Measurements from ENCODE around the gene SIN3A. TPM values are rescaled to one million over a fixed set of nuclear protein-coding genes. Genes with fewer than 3 reads are reported as not detected.
A peak's percentile ranks its signal among the peaks of the same experiment; 100 is the strongest.

The SIN3A gene
- total and polyA plus RNA-seq, 9 of the 15 experiments (the other 6 are each of a cell fraction or from before 2014, with no cell fraction given), result 11.1 to 70.3 (median 25.3) TPM

- TF ChIP-seq CEBPB (tag; IDR thresholded peaks at IDR 0.05) (no peak), ZNF592 (IDR thresholded peaks at IDR 0.05) (no peak), CHAMP1 (IDR thresholded peaks at IDR 0.05) (no peak), RBBP5 (IDR thresholded peaks at IDR 0.05; ENCODE audit: borderline replicate concordance, insufficient read depth, low read length, poor library complexity, severe bottlenecking) (no peak), E2F6 (IDR thresholded peaks at IDR 0.05; ENCODE audit: borderline replicate concordance in 1 of 2, extremely low read depth in 1 of 2, insufficient read depth in 1 of 2, insufficient read length in 1 of 2, low read depth in 1 of 2, low read length in 1 of 2, poor library complexity in 1 of 2, severe bottlenecking in 1 of 2) (no peak), FOXA3 (CRISPR knock-in tag; conservative IDR thresholded peaks at IDR 0.05 in 1 of 2, IDR thresholded peaks at IDR 0.05 in 1 of 2) (no peak), RNF219 (CRISPR knock-in tag; IDR thresholded peaks at IDR 0.05) (no peak), LARP7 (IDR thresholded peaks at IDR 0.05) (no peak), ZNF282 (CRISPR knock-in tag; IDR thresholded peaks at IDR 0.05) (no peak), NRF1 (conservative IDR thresholded peaks at IDR 0.05 in 1 of 2, IDR thresholded peaks at IDR 0.05 in 1 of 2) (peak; percentile 73 to 76), PCBP2 (IDR thresholded peaks at IDR 0.05; ENCODE audit: low read depth, low read length, poor library complexity, severe bottlenecking) (no peak), ELF4 (CRISPR knock-in tag; IDR thresholded peaks at IDR 0.05) (no peak), ZNF3 (CRISPR knock-in tag; IDR thresholded peaks at IDR 0.05) (no peak), MECOM (CRISPR knock-in tag; IDR thresholded peaks at IDR 0.05) (no peak), ZBTB12 (CRISPR knock-in tag; IDR thresholded peaks at IDR 0.05) (no peak)
Measured at GRCh38 chr15:75347222-75348033, 104.1 kb downstream of the SIN3A start (continued).

Measured in K562 (cell line).